Stimulated activated naive CD4-positive, alpha-beta T cell (primary cell): ENCODE measurements around the gene PHF1.
A peak's percentile ranks its signal among the peaks of the same experiment; 100 is the strongest.

ENCODE experiments used
- DNase-seq, 6 experiments: peaks; one replicate each; lab custom pipeline; 2025; lab: John Stamatoyannopoulos, UW

PHF1 gene

GRCh38 chr6:33417903-33418689, 7.3 kb downstream of the PHF1 start, which contains the start of gene CUTA:
Gene CUTA (minus strand): TSS chr6:33418107. CDS start chr6:33418000, 107 bp downstream.
- peak; percentile 96 to 100 (median 99) for DNase-seq

- peak in 2 of 6 experiments; percentile 20 to 37 for DNase-seq
Measured at GRCh38 chr6:33418690-33419291, 8.0 kb downstream of the PHF1 start.

DNA sequence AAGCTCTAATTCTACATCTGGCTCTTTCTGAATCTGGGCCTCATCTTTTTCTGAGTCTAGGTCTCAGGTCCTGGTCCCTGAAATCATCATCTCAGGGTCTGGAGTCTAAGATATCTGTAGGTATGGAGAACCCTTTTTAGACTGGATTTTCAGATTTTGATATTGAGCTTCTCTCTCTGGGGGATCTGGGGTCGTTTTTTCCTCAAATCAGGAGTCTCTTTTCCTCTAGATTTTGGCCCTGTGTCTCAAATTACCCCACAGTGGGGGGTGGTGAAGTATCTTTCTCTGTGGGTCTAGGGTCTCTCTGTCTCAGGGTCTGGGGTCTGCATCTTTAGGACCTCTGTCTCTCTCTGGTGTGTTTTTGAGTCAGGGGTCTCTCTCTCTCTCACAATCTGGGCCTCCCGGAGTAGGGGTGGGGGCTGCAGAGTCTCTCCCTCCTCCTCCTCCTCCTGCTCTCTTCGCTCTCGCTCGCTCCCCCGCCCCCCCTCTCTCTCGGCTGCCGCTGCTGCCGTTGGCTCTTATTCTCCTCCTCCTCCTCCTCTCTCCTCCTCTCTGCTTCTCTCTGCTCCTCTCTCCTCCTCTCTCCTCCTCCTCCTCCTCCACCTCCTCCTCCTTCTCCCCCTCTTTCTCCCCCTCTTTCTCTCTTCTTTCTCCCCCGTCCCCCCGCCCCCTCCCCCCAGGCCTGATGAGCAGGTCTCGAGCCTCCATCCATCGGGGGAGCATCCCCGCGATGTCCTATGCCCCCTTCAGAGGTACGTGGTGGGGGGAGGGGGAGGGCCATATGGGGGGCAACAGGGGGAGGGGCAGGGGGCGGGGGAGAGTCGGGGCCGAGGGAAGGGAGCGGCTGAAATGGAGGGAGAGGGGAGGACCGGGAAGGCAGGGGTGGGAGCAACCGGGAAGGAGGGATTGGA, 9.0 kb downstream of the PHF1 start, which contains the start of gene SYNGAP1:
Gene SYNGAP1, plus strand, starts transcription at position 486 of the 911 bp plus-strand sequence. Its CDS starts 200 bp downstream, at position 686.
- peak; percentile 12 to 44 (median 28) for DNase-seq

- DNase-seq: no peak
Measured at GRCh38 chr6:33420491-33421343, 9.9 kb downstream of the PHF1 start.

DNA sequence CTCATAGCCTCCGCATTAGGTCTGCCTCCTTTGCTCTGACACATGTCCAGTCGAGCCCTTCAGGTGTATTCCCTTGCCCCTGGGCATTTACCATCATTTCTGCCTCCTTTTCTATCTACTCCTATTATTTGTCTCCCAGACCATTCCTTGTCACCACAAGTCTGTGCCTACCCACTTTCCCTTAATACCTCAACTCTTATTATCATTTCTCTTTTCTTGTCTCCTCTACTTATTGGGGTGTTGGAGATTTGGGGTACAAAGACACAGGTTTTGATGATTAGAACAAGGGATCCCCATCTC, 10.5 kb downstream of the PHF1 start:
- DNase-seq: no peak

DNA sequence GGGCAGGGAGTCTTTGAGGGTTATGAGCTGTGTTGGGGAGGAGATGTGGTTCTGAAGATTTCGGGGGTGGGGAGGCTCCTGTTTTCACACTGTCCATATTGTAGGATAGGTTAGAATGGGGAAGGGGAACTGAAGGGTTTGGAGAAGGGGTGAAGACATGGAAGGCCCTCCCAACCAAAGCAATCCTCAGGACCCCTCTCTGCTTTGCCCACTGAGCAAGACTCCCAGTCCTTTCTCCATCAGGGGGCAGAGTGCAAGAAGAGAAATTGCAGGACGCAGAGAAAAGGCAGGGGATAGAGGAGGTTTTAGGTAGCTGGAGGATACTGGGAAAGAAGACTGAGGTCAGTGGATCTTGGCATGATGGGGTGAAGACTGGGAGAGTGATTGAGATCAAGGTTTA, 13.0 kb downstream of the PHF1 start:
- no peak for DNase-seq

GRCh38 chr6:33424855-33425667, 14.2 kb downstream of the PHF1 start:
- no peak for DNase-seq

GRCh38 chr6:33425668-33426577, 15.1 kb downstream of the PHF1 start:
- peak; percentile 77 to 88 (median 83) for DNase-seq

DNA sequence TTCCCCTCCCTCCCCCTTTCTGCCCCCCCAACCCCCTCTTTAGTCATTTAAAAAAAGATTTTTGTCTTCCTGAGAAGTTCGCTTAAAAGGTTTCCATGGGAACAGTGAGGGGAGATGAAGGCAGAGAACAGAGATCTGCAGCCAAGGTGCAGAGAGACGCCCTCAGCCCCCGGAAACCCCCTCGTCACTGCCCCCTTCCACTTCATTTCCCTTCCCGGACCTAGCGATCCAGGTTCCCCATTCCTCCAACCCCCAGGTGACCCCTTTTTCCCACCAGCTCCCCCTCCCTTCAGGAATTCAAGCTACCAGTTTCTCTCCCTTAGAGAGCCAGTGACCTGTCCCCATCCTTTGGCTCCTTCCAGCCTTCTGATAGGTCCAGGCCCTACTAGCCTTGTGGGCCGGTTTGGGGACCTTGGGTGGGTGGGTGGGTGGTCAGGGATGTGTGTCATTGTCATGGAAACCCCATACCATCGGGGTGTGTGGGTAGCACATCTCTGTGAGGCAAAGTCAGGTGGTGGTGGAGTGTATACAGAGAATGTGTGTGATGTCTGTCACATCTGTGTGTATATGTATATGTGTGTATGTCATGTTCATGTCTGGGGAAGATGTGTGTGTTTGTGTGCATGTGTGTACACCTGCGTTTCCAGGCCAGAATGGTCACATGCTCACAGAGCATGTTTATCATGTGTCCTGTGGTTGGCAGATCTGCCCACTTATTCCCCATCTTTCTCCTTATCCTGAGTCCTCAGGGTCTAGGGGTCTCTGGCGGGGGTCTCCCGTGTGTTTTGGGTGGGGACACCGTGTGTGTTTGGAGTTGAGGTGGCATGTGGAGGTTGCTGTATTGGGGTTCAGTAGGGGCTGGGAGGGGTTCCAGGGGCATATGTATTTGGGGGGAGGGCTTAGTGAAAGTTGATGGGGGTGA, 16.0 kb downstream of the PHF1 start:
- DNase-seq: peak; percentile 30 to 55 (median 47)

GRCh38 chr6:33427585-33428223, 16.9 kb downstream of the PHF1 start:
- DNase-seq: peak; percentile 49 to 69 (median 62)

DNA sequence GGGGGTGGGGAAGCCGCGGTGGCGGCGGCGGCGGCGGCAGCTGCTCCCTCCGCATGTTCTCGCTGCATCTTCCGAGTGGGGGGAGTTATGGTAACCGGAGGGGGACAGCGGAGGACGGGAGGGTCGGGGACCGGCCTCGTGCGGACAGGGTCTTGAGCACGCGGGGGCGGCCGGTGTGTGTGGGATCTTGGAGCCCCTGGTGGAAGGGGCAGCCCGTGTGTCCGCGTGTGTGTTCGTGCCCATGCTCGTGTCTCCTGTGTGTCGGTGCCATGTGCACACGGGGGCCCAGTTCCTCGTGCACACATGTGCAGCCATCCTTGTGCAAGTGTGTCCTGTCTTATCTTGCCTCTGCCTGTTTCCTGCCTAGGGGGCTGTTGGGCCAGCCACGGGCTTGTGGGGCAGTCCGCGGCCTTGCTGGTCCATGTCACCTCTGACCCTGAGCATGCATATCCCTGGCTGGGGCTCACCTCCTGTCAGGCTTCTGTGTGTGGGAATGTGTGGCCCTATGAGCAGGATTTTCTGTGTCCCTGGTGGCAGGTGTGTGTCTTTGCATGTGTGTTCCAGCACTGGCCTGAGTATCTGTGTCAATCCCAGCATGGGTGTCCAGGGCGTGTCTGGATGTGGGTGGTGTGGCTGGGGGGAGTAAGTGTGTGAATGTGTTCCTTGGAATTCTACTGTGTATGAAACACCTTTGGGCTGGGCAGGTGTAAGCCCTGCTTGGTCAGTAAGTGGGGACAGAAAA, 17.6 kb downstream of the PHF1 start:
- peak in 4 of 6 experiments; percentile 24 to 67 (median 44) for DNase-seq

DNA sequence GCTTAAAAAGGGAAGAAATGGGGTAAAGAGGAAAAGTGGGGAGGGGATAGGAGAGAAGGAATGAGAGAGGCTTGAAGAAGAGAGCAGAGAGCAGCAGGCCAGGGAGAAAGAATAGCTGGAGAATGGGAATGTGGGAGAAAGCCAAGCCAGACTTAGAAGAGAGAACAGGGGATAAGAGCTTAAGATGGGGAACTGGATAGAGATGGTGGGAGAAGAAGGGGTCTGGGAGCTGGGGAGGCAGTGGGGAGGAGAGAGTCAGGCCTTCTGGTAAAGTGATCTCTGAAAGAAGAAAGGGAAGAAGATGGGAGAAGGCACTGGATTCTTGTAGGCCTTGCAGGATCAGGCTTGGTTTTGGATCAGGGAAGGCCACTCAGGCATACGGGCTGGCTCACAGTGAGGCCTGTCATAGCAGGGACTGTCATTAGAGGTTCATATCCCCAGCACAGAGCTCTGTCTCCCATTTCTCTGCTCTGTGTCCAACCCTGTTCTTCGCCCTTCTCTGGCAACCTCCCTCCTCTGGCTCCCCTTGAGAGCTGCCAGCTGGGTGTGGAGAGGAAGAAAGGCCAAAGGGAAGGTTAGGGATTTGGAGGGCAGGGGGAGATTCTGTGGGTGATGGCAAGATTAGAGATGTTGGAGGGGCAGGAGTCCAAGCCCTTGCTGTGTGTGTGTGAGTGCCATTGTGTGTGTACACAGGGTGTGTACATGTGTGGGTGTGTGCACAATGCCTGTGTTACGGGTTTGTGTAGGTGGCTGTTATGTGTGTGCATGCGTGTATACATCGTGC, 18.3 kb downstream of the PHF1 start:
- no peak for DNase-seq

DNA sequence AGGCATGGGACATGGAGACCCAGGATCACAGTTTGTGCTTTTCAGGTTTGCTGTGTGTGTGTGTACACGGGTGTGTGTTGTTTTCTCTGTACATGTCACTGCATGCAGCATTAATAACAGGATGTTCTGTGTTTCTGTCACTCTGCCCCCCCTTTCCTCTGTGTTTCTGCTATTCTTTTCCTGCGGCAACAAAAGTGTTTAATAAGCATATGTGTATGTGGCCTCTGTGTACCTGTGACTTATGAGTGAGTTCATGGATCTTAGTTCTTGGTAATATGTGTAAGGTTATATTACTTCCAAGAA, 18.9 kb downstream of the PHF1 start:
- DNase-seq: peak in 4 of 6 experiments; percentile 10 to 65 (median 55)

- DNase-seq: peak in 3 of 6 experiments; percentile 18 to 45 (median 43)
Measured at GRCh38 chr6:33430334-33430733, 19.5 kb downstream of the PHF1 start.

DNA sequence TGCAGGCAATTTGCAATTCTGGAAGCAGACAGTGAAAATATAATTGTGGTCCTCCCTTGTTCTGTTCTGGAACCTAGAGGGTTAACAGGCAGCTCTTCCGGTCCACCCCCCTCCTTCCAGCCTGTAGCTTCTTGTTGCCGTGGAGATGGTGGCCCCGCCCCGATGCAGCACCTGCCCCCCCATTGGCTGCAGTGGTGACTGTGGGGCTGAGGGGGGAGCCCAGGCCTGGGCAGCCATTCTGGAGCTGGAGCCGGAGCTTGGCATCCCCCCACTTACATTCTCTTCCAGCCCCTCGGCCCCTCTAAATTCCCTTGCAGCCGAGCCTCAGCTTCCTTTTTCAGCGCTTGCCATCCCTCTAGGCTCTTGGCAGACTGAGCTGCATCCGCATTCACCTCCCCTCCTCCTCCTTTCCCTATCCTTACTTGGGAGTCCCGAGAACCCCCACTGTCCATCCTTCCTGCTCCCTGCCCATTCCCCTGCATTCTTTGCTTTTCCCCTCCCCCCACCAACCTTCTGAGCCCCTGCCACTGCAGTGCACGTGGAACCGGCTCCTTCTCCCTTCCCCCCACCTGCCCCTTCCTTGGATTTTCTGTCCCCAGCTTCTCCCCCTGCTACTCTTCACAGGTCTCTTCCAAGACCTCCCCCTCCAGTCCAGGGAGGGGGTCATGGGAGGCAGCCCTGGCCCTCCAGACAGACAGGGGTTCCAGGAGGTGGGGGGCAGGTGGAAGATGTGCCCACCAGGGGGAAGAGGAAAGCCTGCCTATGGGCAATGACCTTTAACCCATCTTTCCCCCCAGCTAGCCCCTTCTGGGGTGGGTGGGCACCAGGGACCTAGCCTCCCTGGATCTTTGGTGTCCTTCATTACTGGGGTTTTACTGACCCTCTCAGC, 20.4 kb downstream of the PHF1 start:
- DNase-seq: peak; percentile 80 to 88 (median 84)
